Measurements from ENCODE around the gene BAIAP2L2.
"Not testable (repeated sequence)": the region's sequence is repeated elsewhere in the genome, so short reads cannot be mapped to it uniquely, and the experiment has no call there.

DNA sequence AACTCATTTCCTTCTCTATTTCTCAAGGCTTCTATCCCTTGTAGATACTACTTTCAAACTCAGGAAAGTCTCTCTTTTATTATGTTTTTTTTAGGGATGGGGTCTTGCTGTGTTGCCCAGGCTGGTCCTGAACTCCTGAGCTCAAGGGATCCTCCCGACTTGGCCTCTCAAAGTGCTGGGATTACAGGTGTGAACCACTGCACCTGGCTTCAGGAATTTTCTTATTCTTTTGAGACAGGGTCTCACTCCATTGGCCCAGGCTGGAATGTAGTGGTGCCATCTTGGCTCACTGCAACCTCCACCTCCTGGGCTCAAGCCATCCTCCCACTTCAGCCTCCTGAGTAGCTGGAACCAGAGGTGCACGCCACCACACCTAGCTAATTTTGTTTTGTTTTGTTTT is 31.3 kb downstream of the BAIAP2L2 start:
- TF ChIP-seq CTCF (conservative IDR thresholded peaks at IDR 0.05 in 1 of 2, IDR thresholded peaks at IDR 0.05 in 1 of 2; ENCODE audit: extremely low read depth in 1 of 2, insufficient read depth in 1 of 2, low read depth in 1 of 2, low read length in 2 of 2); EZH2 (IDR thresholded peaks at IDR 0.05; ENCODE audit: borderline replicate concordance, low read length): not testable (repeated sequence)
